ENCODE measurements around the gene IRF3. TPM values are rescaled to one million over a fixed set of nuclear protein-coding genes. Genes with fewer than 3 reads are reported as not detected.

The IRF3 gene
- total RNA-seq, 1 donor from 2014 or later: 40.1 TPM

GRCh38 chr19:49684251-49684982 is 18.8 kb upstream of the IRF3 start:
- peak; percentile 60 for DNase-seq
- Mint-ChIP-seq H3K4me3 (ENCODE audit: unreplicated experiment) (no peak overlapping the region), H3K4me1 (ENCODE audit: low read depth, unreplicated experiment) (peaks cover 18% of the 10 kb centered on the region), H3K36me3 (ENCODE audit: unreplicated experiment) (no peaks in the 10 kb centered on the region), H3K27ac (ENCODE audit: unreplicated experiment) (no peak overlapping the region), H3K27me3 (ENCODE audit: unreplicated experiment) (peaks cover 12% of the 10 kb centered on the region), H3K9me3 (ENCODE audit: unreplicated experiment) (peaks cover 5% of the 10 kb centered on the region)
- peak; percentile 43 for TF ChIP-seq CTCF (IDR thresholded peaks at IDR 0.05; ENCODE audit: partially characterized antibody, unreplicated experiment)

GRCh38 chr19:49683814-49684250 is 18.2 kb upstream of the IRF3 start:
- DNase-seq: no peak
- Mint-ChIP-seq H3K27me3 (ENCODE audit: unreplicated experiment) (peaks cover 9% of the 10 kb centered on the region), H3K9me3 (ENCODE audit: unreplicated experiment) (peaks cover 5% of the 10 kb centered on the region), H3K4me3 (ENCODE audit: unreplicated experiment) (no peak overlapping the region), H3K27ac (ENCODE audit: unreplicated experiment) (no peak overlapping the region), H3K36me3 (ENCODE audit: unreplicated experiment) (no peaks in the 10 kb centered on the region), H3K4me1 (ENCODE audit: low read depth, unreplicated experiment) (peaks cover 18% of the 10 kb centered on the region)
- TF ChIP-seq CTCF (IDR thresholded peaks at IDR 0.05; ENCODE audit: partially characterized antibody, unreplicated experiment): no peak

- TF ChIP-seq CTCF (IDR thresholded peaks at IDR 0.05; ENCODE audit: partially characterized antibody, unreplicated experiment): no peak
- peaks cover 12% of the 10 kb centered on the region for H3K4me1 Mint-ChIP-seq (ENCODE audit: low read depth, unreplicated experiment)
- no peak overlapping the region for H3K27ac Mint-ChIP-seq (ENCODE audit: unreplicated experiment)
- no peak for DNase-seq
- H3K4me3 Mint-ChIP-seq (ENCODE audit: unreplicated experiment): no peak overlapping the region
- H3K36me3 Mint-ChIP-seq (ENCODE audit: unreplicated experiment): no peaks in the 10 kb centered on the region
- H3K27me3 Mint-ChIP-seq (ENCODE audit: unreplicated experiment): peaks cover 8% of the 10 kb centered on the region
- peaks cover 3% of the 10 kb centered on the region for H3K9me3 Mint-ChIP-seq (ENCODE audit: unreplicated experiment)
Measured at GRCh38 chr19:49682274-49682673, 16.6 kb upstream of the IRF3 start.

GRCh38 chr19:49681830-49682229 is 16.2 kb upstream of the IRF3 start:
- Mint-ChIP-seq H3K4me1 (ENCODE audit: low read depth, unreplicated experiment) (peaks cover 12% of the 10 kb centered on the region), H3K27ac (ENCODE audit: unreplicated experiment) (no peak overlapping the region), H3K27me3 (ENCODE audit: unreplicated experiment) (peaks cover 8% of the 10 kb centered on the region), H3K9me3 (ENCODE audit: unreplicated experiment) (peaks cover 2% of the 10 kb centered on the region), H3K4me3 (ENCODE audit: unreplicated experiment) (no peak overlapping the region), H3K36me3 (ENCODE audit: unreplicated experiment) (no peaks in the 10 kb centered on the region)
- no peak for TF ChIP-seq CTCF (IDR thresholded peaks at IDR 0.05; ENCODE audit: partially characterized antibody, unreplicated experiment)
- DNase-seq: no peak
